ENCODE data around the gene GRM3. TPM values are rescaled to one million over a fixed set of nuclear protein-coding genes. Genes with fewer than 3 reads are reported as not detected.

The GRM3 gene
- total and polyA plus RNA-seq, 2 donors (not counting 3 experiments of a cell fraction or from before 2014, with no cell fraction given): not detected

DNA sequence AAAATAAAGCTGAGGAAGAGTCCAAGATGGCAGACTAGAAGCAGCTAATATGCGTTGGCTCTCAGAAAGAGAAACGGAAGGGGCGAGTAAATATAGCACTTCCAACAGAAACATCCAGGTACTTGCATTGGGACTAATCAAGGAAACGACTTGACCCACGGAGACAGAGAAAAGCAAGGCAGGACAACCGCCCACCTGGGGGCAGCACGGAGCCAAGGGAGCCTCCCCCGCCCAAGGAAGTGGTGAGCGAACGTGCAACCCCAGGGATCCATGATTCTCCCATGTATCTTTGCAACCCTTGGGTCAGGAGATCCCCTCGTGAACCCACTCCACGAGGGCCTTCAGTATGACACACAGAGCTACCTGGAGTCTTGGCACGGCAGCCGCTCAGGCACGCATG is 45.4 kb upstream of the GRM3 start:
- no peaks in the 10 kb centered on the region for H4K20me1 ChIP-seq (replicated peaks; ENCODE audit: control insufficient read depth, extremely low read depth, insufficient read depth, low read length)
- no peak for TF ChIP-seq POLR2A (IDR thresholded peaks at IDR 0.05; ENCODE audit: low read depth, low read length)
- no peak for TF ChIP-seq EZH2 (IDR thresholded peaks at IDR 0.05; ENCODE audit: borderline replicate concordance, low read depth, low read length, severe bottlenecking)
- TF ChIP-seq FOS (IDR thresholded peaks at IDR 0.05; ENCODE audit: borderline replicate concordance, insufficient read depth, low read length): no peak
- TF ChIP-seq GATA2 (IDR thresholded peaks at IDR 0.05; ENCODE audit: insufficient read depth, insufficient read length, low read depth, low read length): no peak
- TF ChIP-seq MYC (IDR thresholded peaks at IDR 0.05; ENCODE audit: low read depth, low read length): no peak
- TF ChIP-seq JUN (IDR thresholded peaks at IDR 0.05; ENCODE audit: borderline replicate concordance, insufficient read depth, insufficient read length, low read depth): no peak
- TF ChIP-seq, protein P1, sequence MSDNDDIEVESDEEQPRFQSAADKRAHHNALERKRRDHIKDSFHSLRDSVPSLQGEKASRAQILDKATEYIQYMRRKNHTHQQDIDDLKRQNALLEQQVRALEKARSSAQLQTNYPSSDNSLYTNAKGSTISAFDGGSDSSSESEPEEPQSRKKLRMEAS (IDR thresholded peaks at IDR 0.05; ENCODE audit: insufficient read depth, insufficient read length): no peak
- H3K4me3 ChIP-seq (replicated peaks in 1 of 3; ENCODE audit: insufficient read depth in 1 of 3, low read depth in 1 of 3, low read length in 3 of 3): no peak overlapping the region
- no peak overlapping the region for H3K27ac ChIP-seq (ENCODE audit: insufficient read depth, low read depth, low read length)
- dilution Hi-C loops (cut with MboI; ENCODE audit: extremely low pct_ligation_motif_present, low sequenced_read_pairs) (no loop called here), intact Hi-C loops (cut with micrococcal nuclease) (no loop called here)
- DNase-seq (ENCODE audit: low read depth, low spot score): no peak
- H3K4me2 ChIP-seq (ENCODE audit: insufficient read depth, low read length): no peak overlapping the region
- H3K27me3 ChIP-seq (ENCODE audit: control insufficient read depth in 2 of 2, insufficient read depth in 2 of 2, low read length in 2 of 2): no peaks in the 10 kb centered on the region
- no peak overlapping the region for H3K9ac ChIP-seq (replicated peaks; ENCODE audit: extremely low read depth, insufficient read depth, low read length)
- no peak overlapping the region for H2AFZ ChIP-seq (ENCODE audit: low read depth, low read length)
- CTCF ChIA-PET: no interaction called here
- no peaks in the 10 kb centered on the region for H3K36me3 ChIP-seq (ENCODE audit: control insufficient read depth in 2 of 2, extremely low read depth in 1 of 2, insufficient read depth in 2 of 2, low read length in 2 of 2)
- peaks cover 2% of the 10 kb centered on the region for H3K9me3 ChIP-seq (replicated peaks; ENCODE audit: control insufficient read depth, insufficient read depth, low read length)
- H3K9me1 ChIP-seq (replicated peaks; ENCODE audit: control insufficient read depth, extremely low read depth, insufficient read depth, low read length): no peaks in the 10 kb centered on the region
- no peaks in the 10 kb centered on the region for H3K79me2 ChIP-seq (ENCODE audit: control insufficient read depth, insufficient read depth, low read length)
- FAIRE-seq: no peak
- no peaks in the 10 kb centered on the region for H3K4me1 ChIP-seq (ENCODE audit: control insufficient read depth, extremely low read depth, insufficient read depth, low read length)
- POLR2A ChIA-PET: no interaction called here
- BruUV-seq (replicated peaks): no TSS peak

DNA sequence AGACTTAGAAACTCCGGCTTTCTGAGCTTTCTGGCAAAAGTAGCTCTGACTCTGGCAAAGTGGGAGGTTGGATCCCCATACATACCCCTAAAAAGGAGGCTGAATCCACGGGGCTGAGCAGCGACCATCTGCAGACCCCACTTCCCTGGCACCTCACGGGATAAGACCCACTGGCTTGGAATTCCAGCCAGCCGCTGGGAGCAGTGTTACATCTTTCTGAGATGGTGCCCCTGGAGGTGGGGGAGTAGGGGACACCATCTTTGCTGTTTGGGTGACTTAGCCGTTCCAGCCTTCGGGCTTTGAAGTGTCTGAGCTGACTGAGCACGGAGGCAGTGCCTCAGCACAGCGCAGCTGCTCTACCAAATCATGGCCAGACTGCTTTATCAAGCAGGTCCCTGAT is 45.0 kb upstream of the GRM3 start:
- H3K4me2 ChIP-seq (ENCODE audit: insufficient read depth, low read length): no peak overlapping the region
- DNase-seq (ENCODE audit: low read depth, low spot score) (no peak), FAIRE-seq (no peak)
- TF ChIP-seq, protein P2, sequence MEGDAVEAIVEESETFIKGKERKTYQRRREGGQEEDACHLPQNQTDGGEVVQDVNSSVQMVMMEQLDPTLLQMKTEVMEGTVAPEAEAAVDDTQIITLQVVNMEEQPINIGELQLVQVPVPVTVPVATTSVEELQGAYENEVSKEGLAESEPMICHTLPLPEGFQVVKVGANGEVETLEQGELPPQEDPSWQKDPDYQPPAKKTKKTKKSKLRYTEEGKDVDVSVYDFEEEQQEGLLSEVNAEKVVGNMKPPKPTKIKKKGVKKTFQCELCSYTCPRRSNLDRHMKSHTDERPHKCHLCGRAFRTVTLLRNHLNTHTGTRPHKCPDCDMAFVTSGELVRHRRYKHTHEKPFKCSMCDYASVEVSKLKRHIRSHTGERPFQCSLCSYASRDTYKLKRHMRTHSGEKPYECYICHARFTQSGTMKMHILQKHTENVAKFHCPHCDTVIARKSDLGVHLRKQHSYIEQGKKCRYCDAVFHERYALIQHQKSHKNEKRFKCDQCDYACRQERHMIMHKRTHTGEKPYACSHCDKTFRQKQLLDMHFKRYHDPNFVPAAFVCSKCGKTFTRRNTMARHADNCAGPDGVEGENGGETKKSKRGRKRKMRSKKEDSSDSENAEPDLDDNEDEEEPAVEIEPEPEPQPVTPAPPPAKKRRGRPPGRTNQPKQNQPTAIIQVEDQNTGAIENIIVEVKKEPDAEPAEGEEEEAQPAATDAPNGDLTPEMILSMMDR (IDR thresholded peaks at IDR 0.05; ENCODE audit: extremely low read depth in 1 of 2, insufficient read depth in 1 of 2, low read depth in 1 of 2, low read length in 2 of 2): no peak
- no peak for TF ChIP-seq GATA2 (IDR thresholded peaks at IDR 0.05; ENCODE audit: insufficient read depth, insufficient read length, low read depth, low read length)
- no peak for TF ChIP-seq POLR2A (IDR thresholded peaks at IDR 0.05; ENCODE audit: low read depth, low read length)
- TF ChIP-seq, protein P1 (IDR thresholded peaks at IDR 0.05; ENCODE audit: insufficient read depth, insufficient read length): no peak
- TF ChIP-seq FOS (IDR thresholded peaks at IDR 0.05; ENCODE audit: borderline replicate concordance, insufficient read depth, low read length): no peak
- TF ChIP-seq POLR2AphosphoS5 (IDR thresholded peaks at IDR 0.05; ENCODE audit: insufficient read depth, low read depth, low read length): no peak
- TF ChIP-seq JUN (IDR thresholded peaks at IDR 0.05; ENCODE audit: borderline replicate concordance, insufficient read depth, insufficient read length, low read depth): no peak
- TF ChIP-seq MYC (IDR thresholded peaks at IDR 0.05; ENCODE audit: low read depth, low read length): no peak
- TF ChIP-seq EZH2 (IDR thresholded peaks at IDR 0.05; ENCODE audit: borderline replicate concordance, low read depth, low read length, severe bottlenecking): no peak
- peaks cover 2% of the 10 kb centered on the region for H3K9me3 ChIP-seq (replicated peaks; ENCODE audit: control insufficient read depth, insufficient read depth, low read length)
- dilution Hi-C loops (cut with MboI; ENCODE audit: extremely low pct_ligation_motif_present, low sequenced_read_pairs) (no loop called here), intact Hi-C loops (cut with micrococcal nuclease) (no loop called here)
- no TSS peak for BruUV-seq (replicated peaks)
- no peak overlapping the region for H3K4me3 ChIP-seq (replicated peaks in 1 of 3; ENCODE audit: insufficient read depth in 1 of 3, low read depth in 1 of 3, low read length in 3 of 3)
- H3K36me3 ChIP-seq (ENCODE audit: control insufficient read depth in 2 of 2, extremely low read depth in 1 of 2, insufficient read depth in 2 of 2, low read length in 2 of 2): no peaks in the 10 kb centered on the region
- no peak overlapping the region for H3K27ac ChIP-seq (ENCODE audit: insufficient read depth, low read depth, low read length)
- H4K20me1 ChIP-seq (replicated peaks; ENCODE audit: control insufficient read depth, extremely low read depth, insufficient read depth, low read length): no peaks in the 10 kb centered on the region
- ChIA-PET CTCF (no interaction called here), POLR2A (no interaction called here)
- H3K79me2 ChIP-seq (ENCODE audit: control insufficient read depth, insufficient read depth, low read length): no peaks in the 10 kb centered on the region
- no peaks in the 10 kb centered on the region for H3K27me3 ChIP-seq (ENCODE audit: control insufficient read depth in 2 of 2, insufficient read depth in 2 of 2, low read length in 2 of 2)
- H3K4me1 ChIP-seq (ENCODE audit: control insufficient read depth, extremely low read depth, insufficient read depth, low read length): no peaks in the 10 kb centered on the region
- no peak overlapping the region for H3K9ac ChIP-seq (replicated peaks; ENCODE audit: extremely low read depth, insufficient read depth, low read length)
- H2AFZ ChIP-seq (ENCODE audit: low read depth, low read length): no peak overlapping the region
- no peaks in the 10 kb centered on the region for H3K9me1 ChIP-seq (replicated peaks; ENCODE audit: control insufficient read depth, extremely low read depth, insufficient read depth, low read length)
